Measurements from ENCODE around the gene DIRAS3. TPM values are rescaled to one million over a fixed set of nuclear protein-coding genes. Genes with fewer than 3 reads are reported as not detected.
"Not testable (repeated sequence)": the region's sequence is repeated elsewhere in the genome, so short reads cannot be mapped to it uniquely, and the experiment has no call there.

The DIRAS3 gene
- total and polyA plus RNA-seq, 2 experiments from 2014 or later = 5.0 to 8.7 TPM

GRCh38 chr1:68011657-68012375 lies 38.6 kb downstream of the DIRAS3 start:
- no peak for TF ChIP-seq CTCF (IDR thresholded peaks at IDR 0.05; ENCODE audit: low read depth, low read length)
- Histone ChIP-seq H3K4me1 (ENCODE audit: low read depth) (no peaks in the 10 kb centered on the region), H3K27me3 (no peaks in the 10 kb centered on the region), H3K27ac (no peak overlapping the region), H3K9me3 (ENCODE audit: low read depth) (no peaks in the 10 kb centered on the region), H3K36me3 (no peaks in the 10 kb centered on the region), H3K4me3 (no peak overlapping the region)
- DNase-seq (ENCODE audit: low read depth in 1 of 2, low spot score in 1 of 2) = peak in 1 of 2 donors; percentile 8

GRCh38 chr1:68010543-68010942 lies 39.9 kb downstream of the DIRAS3 start:
- no peaks in the 10 kb centered on the region for H3K9me3 ChIP-seq (ENCODE audit: low read depth)
- no peak for TF ChIP-seq CTCF (IDR thresholded peaks at IDR 0.05; ENCODE audit: low read depth, low read length)
- H3K4me1 ChIP-seq (ENCODE audit: low read depth) = no peaks in the 10 kb centered on the region

GRCh38 chr1:68010090-68010489 lies 40.3 kb downstream of the DIRAS3 start:
- Histone ChIP-seq H3K27me3 (no peaks in the 10 kb centered on the region), H3K27ac (no peak overlapping the region), H3K4me1 (ENCODE audit: low read depth) (no peaks in the 10 kb centered on the region), H3K9me3 (ENCODE audit: low read depth) (no peaks in the 10 kb centered on the region), H3K36me3 (no peaks in the 10 kb centered on the region), H3K4me3 (no peak overlapping the region)
- DNase-seq (ENCODE audit: low read depth in 1 of 2, low spot score in 1 of 2) = peak; percentile 24 to 60
- peak; percentile 59 for TF ChIP-seq CTCF (IDR thresholded peaks at IDR 0.05; ENCODE audit: low read depth, low read length)

More at GRCh38 chr1:68010543-68010942, 39.9 kb downstream of the DIRAS3 start:
- Histone ChIP-seq H3K36me3 (no peaks in the 10 kb centered on the region), H3K27ac (no peak overlapping the region), H3K4me3 (no peak overlapping the region), H3K27me3 (no peaks in the 10 kb centered on the region)
- peak in 1 of 2 donors; percentile 14 for DNase-seq (ENCODE audit: low read depth in 1 of 2, low spot score in 1 of 2)

- not testable (repeated sequence) for DNase-seq (ENCODE audit: low read depth in 1 of 2, low spot score in 1 of 2); H3K4me3 ChIP-seq; H3K9me3 ChIP-seq (ENCODE audit: low read depth)
Measured at GRCh38 chr1:68003626-68004025, 46.8 kb downstream of the DIRAS3 start.

GRCh38 chr1:68000191-68000590 lies 50.2 kb downstream of the DIRAS3 start:
- H3K36me3 ChIP-seq = no peaks in the 10 kb centered on the region
- H3K9me3 ChIP-seq (ENCODE audit: low read depth) = no peaks in the 10 kb centered on the region
- TF ChIP-seq CTCF (IDR thresholded peaks at IDR 0.05; ENCODE audit: low read depth, low read length) = no peak
- no peaks in the 10 kb centered on the region for H3K4me1 ChIP-seq (ENCODE audit: low read depth)
- H3K4me3 ChIP-seq = no peak overlapping the region
- no peaks in the 10 kb centered on the region for H3K27me3 ChIP-seq
- no peak overlapping the region for H3K27ac ChIP-seq
- DNase-seq (ENCODE audit: low read depth in 1 of 2, low spot score in 1 of 2) = no peak

More at GRCh38 chr1:68003626-68004025, 46.8 kb downstream of the DIRAS3 start:
- not testable (repeated sequence) for H3K27ac ChIP-seq; H3K36me3 ChIP-seq; H3K4me1 ChIP-seq (ENCODE audit: low read depth); H3K27me3 ChIP-seq

GRCh38 chr1:67997746-67998145 lies 52.7 kb downstream of the DIRAS3 start:
- no peak for TF ChIP-seq CTCF (IDR thresholded peaks at IDR 0.05; ENCODE audit: low read depth, low read length)
- Histone ChIP-seq H3K9me3 (ENCODE audit: low read depth) (no peaks in the 10 kb centered on the region), H3K4me3 (no peak overlapping the region), H3K36me3 (no peaks in the 10 kb centered on the region), H3K27ac (no peak overlapping the region), H3K4me1 (ENCODE audit: low read depth) (no peaks in the 10 kb centered on the region), H3K27me3 (no peaks in the 10 kb centered on the region)
- no peak for DNase-seq (ENCODE audit: low read depth in 1 of 2, low spot score in 1 of 2)

Data from cardiac muscle cell (in vitro differentiated cells and primary cell).